Activated CD8-positive, alpha-beta T cell treated with anti-CD3 and anti-CD28 coated beads, Interleukin-2, amount 10 ng/mL, durations not matched to agents 7 days and 5 days (primary cell): Measurements from ENCODE around the gene DHX57. TPM values are rescaled to one million over a fixed set of nuclear protein-coding genes. Genes with fewer than 3 reads are reported as not detected.
"Not testable (repeated sequence)": the region's sequence is repeated elsewhere in the genome, so short reads cannot be mapped to it uniquely, and the experiment has no call there.

Experiments used
- ATAC-seq: fragments of 150-1000 bp; cut with Tn5 transposase; one replicate; pipeline ENCODE4 v1.10.0; 2021; ENCODE audit warnings: moderate library complexity
- CTCF ChIA-PET: fragments of 350-600 bp; sonication (Branson Sonifier 250); formaldehyde crosslinking; loops from one replicate; lab custom pipeline; 2021; ENCODE audit warnings: antibody characterized with exemption; lab: Charles Lee
- POLR2A ChIA-PET: fragments of 350-600 bp; sonication (Branson Sonifier 250); formaldehyde crosslinking; loops from one replicate; lab custom pipeline; 2021; ENCODE audit warnings: antibody characterized with exemption; lab: Charles Lee
- DNase-seq: peaks from one replicate; pipeline ENCODE4 v3.0.0-alpha.2; 2020
- H3K27ac Mint-ChIP-seq: one replicate; pipeline ENCODE4 v1.8.0; 2021; ENCODE audit warnings: mild to moderate bottlenecking, mixed read lengths
- H3K27me3 Mint-ChIP-seq: one replicate; pipeline ENCODE4 v1.8.0; 2021; ENCODE audit warnings: low read depth, mixed read lengths
- H3K36me3 Mint-ChIP-seq: one replicate; pipeline ENCODE4 v1.8.0; 2021; ENCODE audit warnings: low read depth, mixed read lengths
- H3K4me1 Mint-ChIP-seq: one replicate; pipeline ENCODE4 v1.8.0; 2021; ENCODE audit warnings: low read depth, mixed read lengths
- H3K4me3 Mint-ChIP-seq: one replicate; pipeline ENCODE4 v1.8.0; 2021; ENCODE audit warnings: mild to moderate bottlenecking, mixed read lengths
- H3K9me3 Mint-ChIP-seq: one replicate; pipeline ENCODE4 v1.8.0; 2022; ENCODE audit warnings: mixed read lengths; ENCODE audit not compliant: insufficient read depth
- total RNA-seq, 2 experiments: library from RNA; stranded (reverse); gene quantifications; one replicate each; pipeline ENCODE4 v1.2.3, GENCODE V29; 2021

Gene DHX57
- total RNA-seq, 2 experiments from 2014 or later: 13.4 to 15.3 TPM

DNA sequence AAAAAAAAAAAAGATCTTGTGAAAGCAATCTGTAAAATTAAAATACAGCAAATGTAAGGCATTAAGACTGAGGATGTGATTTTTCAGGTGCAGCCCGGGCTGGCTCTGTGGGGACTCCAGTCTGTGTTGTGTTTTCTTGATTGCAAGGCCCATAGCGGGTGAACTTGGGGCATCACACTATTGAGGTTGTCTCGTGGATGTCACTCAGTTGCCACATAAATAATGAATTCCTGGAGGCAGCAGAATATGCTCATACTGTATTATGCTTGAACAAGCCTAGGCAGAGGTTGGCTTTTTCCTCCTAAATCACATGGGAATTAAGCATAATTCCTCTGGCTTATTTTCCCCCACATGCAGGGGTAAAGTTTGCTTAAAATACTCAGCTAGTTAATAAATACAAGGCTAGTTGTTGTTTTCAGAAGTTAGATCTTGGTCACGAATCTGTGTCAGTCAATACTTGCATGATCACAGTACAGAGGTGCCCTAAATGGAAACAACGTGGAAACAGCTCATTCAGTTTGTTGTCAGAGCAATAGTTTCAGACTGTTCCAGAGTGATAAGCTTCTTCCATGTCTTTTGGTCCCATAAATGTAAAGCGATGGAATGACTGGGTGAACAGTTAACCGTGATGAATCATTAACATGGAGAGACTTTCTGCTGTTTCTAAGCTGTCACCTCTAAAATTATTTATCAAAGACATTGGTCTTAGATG, 81.3 kb downstream of the DHX57 start:
- Mint-ChIP-seq H3K27me3 (no peaks in the 10 kb centered on the region), H3K9me3 (no peaks in the 10 kb centered on the region), H3K27ac (no peak overlapping the region), H3K4me3 (no peak overlapping the region), H3K36me3 (no peaks in the 10 kb centered on the region), H3K4me1 (no peaks in the 10 kb centered on the region)
- ChIA-PET CTCF (no interaction called here), POLR2A (no interaction called here)
- ATAC-seq (no peak), DNase-seq (no peak)

DNA sequence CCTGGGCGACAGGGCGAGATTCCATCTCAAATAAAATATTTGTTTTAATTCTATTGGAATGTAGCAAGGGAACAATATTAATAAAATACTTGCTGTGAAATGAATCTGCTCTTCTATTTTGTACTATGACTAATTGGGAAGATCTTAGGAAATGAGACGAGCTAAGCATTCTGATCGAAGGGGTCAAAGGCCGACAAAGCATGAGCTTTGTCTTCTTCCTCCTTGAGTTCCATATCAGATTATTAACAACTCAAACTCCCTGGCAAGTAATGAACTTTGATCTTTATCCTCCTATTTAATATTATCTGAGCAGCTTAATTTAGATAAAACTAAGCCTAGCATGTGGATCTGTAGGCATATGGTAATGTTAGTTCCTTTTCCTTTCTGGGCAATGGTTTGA, 82.2 kb downstream of the DHX57 start:
- H3K9me3 Mint-ChIP-seq: no peaks in the 10 kb centered on the region
- H3K36me3 Mint-ChIP-seq: no peaks in the 10 kb centered on the region
- no peak overlapping the region for H3K4me3 Mint-ChIP-seq
- ChIA-PET CTCF (no interaction called here), POLR2A (interaction anchor here (1.4 kb wide), 1 partner anchor 42 kb away, joined by 4 read pairs; the partner anchor contains the start of gene SRSF7)
- H3K4me1 Mint-ChIP-seq: no peaks in the 10 kb centered on the region
- ATAC-seq (no peak), DNase-seq (no peak)
- H3K27me3 Mint-ChIP-seq: no peaks in the 10 kb centered on the region
- no peak overlapping the region for H3K27ac Mint-ChIP-seq

DNA sequence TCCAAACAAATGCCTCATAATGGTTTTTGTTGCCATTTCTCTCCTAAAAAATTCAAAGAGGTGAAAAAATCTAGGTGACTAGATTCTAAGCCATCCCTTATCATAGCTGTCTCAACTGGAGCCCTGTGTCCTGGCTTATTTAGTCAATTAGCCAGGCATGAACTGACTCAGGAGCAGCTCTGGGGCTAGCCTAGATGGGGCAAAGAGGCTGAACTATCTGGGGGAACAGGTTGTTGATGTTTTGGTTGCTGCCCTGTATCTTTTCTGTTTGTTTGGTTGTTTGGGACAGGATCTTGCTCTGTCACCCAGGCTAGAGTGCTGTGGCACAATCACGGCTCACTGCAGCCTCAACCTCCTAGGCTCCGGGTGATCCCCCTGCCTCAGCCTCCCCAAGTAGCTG, 83.0 kb downstream of the DHX57 start:
- DNase-seq (no peak), ATAC-seq (no peak)
- POLR2A ChIA-PET: interaction anchor here (1.4 kb wide), 1 partner anchor 41 kb away, joined by 4 read pairs; the partner anchor contains the start of gene SRSF7
- Mint-ChIP-seq H3K27ac (no peak overlapping the region), H3K36me3 (no peaks in the 10 kb centered on the region), H3K4me3 (no peak overlapping the region), H3K9me3 (no peaks in the 10 kb centered on the region), H3K27me3 (no peaks in the 10 kb centered on the region), H3K4me1 (no peaks in the 10 kb centered on the region)
- CTCF ChIA-PET: no interaction called here

DNA sequence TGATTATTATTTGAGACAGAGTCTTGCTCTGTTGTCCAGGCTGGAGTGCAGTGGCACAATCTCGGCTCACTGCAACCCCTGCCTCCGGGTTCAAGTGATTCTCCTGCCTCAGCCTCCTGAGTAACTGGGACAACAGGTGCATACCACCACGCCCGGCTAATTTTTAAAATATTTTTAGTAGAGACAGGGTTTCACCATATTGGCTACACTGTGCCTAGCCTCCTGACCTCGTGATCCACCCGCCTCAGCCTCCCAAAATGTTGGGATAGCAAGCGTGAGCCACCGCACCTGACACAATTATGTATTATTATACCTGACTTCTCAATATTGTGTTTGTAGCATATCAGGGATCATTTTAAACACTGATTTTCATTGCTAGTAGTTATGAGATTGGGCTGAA, 83.4 kb downstream of the DHX57 start:
- H3K4me3 Mint-ChIP-seq, CTCF ChIA-PET, DNase-seq, H3K27ac Mint-ChIP-seq, H3K36me3 Mint-ChIP-seq, H3K27me3 Mint-ChIP-seq, H3K4me1 Mint-ChIP-seq, H3K9me3 Mint-ChIP-seq, ATAC-seq: not testable (repeated sequence)
- POLR2A ChIA-PET: interaction anchor here (1.4 kb wide), 1 partner anchor 41 kb away, joined by 4 read pairs; the partner anchor contains the start of gene SRSF7

DNA sequence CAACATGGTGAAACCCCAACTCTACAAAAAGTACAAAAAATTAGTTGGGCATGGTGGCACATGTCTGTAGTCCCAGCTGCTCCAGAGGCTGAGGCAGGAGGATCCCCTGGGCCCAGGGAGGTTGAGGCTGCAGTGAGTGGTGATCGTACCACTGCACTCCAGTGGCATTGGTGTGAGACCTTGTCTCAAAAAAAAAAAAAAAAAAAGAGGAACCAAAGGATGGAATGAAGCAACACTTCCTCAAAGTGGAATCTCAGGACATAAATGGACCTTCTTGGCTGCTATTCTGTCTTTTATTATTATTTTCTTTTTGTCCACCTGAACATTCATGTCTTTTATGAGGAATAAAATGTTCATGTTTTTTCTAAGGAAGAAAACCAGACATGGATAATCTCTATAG, 84.0 kb downstream of the DHX57 start:
- CTCF ChIA-PET: no interaction called here
- no peak for ATAC-seq

GRCh38 chr2:38789691-38790090, 86.0 kb downstream of the DHX57 start:
- no peak for ATAC-seq
- H3K36me3 Mint-ChIP-seq: no peaks in the 10 kb centered on the region
- ChIA-PET POLR2A (no interaction called here), CTCF (no interaction called here)
- H3K4me3 Mint-ChIP-seq: no peak overlapping the region
- DNase-seq: no peak
- H3K27ac Mint-ChIP-seq: no peak overlapping the region
- no peaks in the 10 kb centered on the region for H3K4me1 Mint-ChIP-seq
- H3K9me3 Mint-ChIP-seq: no peaks in the 10 kb centered on the region
- H3K27me3 Mint-ChIP-seq: no peaks in the 10 kb centered on the region

More for the DNA sequence above, 84.0 kb downstream of the DHX57 start:
- Mint-ChIP-seq H3K36me3 (no peaks in the 10 kb centered on the region), H3K4me1 (no peaks in the 10 kb centered on the region), H3K4me3 (no peak overlapping the region), H3K9me3 (no peaks in the 10 kb centered on the region), H3K27me3 (no peaks in the 10 kb centered on the region), H3K27ac (no peak overlapping the region)
- POLR2A ChIA-PET: no interaction called here
- no peak for DNase-seq

GRCh38 chr2:38788306-38788705, 87.4 kb downstream of the DHX57 start:
- no peak for DNase-seq
- ChIA-PET CTCF (interaction anchor here (0.7 kb wide), 1 partner anchor 21 kb away, joined by 3 read pairs; no protein-coding TSS in a partner anchor), POLR2A (no interaction called here)
- H3K27ac Mint-ChIP-seq: no peak overlapping the region
- no peak for ATAC-seq
- H3K4me1 Mint-ChIP-seq: no peaks in the 10 kb centered on the region
- H3K4me3 Mint-ChIP-seq: no peak overlapping the region
- H3K9me3 Mint-ChIP-seq: no peaks in the 10 kb centered on the region
- H3K27me3 Mint-ChIP-seq: no peaks in the 10 kb centered on the region
- no peaks in the 10 kb centered on the region for H3K36me3 Mint-ChIP-seq

GRCh38 chr2:38783586-38783985, 92.1 kb downstream of the DHX57 start:
- Mint-ChIP-seq H3K27ac (no peak overlapping the region), H3K36me3 (peaks cover 8% of the 10 kb centered on the region), H3K9me3 (no peaks in the 10 kb centered on the region), H3K4me3 (no peak overlapping the region), H3K4me1 (peaks cover 7% of the 10 kb centered on the region), H3K27me3 (no peaks in the 10 kb centered on the region)
- DNase-seq (no peak), ATAC-seq (no peak)
- CTCF ChIA-PET: interaction anchor here (1.1 to 1.9 kb wide), 2 partner anchors 51 to 202 kb away, joined by 3 to 5 read pairs; no protein-coding TSS in a partner anchor
- POLR2A ChIA-PET: interaction anchor here (1.2 kb wide), 1 partner anchor 32 kb away, joined by 3 read pairs; the partner anchor contains the start of gene SRSF7

DNA sequence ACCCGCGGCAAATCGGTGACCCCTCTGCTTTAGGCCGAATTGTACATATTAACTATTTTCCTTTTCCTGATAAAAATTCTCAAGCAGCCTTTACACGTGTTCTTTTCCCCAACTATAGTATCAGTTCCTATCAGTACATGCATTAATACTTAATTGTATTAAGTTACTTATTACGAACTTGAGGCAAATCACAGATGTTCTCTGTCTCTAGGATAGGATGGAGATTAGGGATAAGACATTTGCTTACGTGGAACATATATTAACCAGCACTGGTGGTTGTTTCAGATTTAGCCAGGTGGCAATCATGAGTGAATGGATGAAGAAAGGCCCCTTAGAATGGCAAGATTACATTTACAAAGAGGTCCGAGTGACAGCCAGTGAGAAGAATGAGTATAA, 97.0 kb downstream of the DHX57 start:
- peak overlapping the region; percentile 94 for H3K4me3 Mint-ChIP-seq
- POLR2A ChIA-PET: interaction anchor here (1.4 to 1.8 kb wide), 2 partner anchors 28 to 35 kb away, joined by 3 to 15 read pairs; partner anchors contain the start of gene SRSF7
- DNase-seq (no peak), ATAC-seq (no peak)
- CTCF ChIA-PET: interaction anchor here (1.5 kb wide), 1 partner anchor 197 kb away, joined by 5 read pairs; no protein-coding TSS in a partner anchor
- peaks cover 13% of the 10 kb centered on the region for H3K36me3 Mint-ChIP-seq
- peak overlapping the region; percentile 93 for H3K27ac Mint-ChIP-seq
- H3K4me1 Mint-ChIP-seq: peaks cover 18% of the 10 kb centered on the region
- H3K27me3 Mint-ChIP-seq: peaks cover 15% of the 10 kb centered on the region
- H3K9me3 Mint-ChIP-seq: no peaks in the 10 kb centered on the region

DNA sequence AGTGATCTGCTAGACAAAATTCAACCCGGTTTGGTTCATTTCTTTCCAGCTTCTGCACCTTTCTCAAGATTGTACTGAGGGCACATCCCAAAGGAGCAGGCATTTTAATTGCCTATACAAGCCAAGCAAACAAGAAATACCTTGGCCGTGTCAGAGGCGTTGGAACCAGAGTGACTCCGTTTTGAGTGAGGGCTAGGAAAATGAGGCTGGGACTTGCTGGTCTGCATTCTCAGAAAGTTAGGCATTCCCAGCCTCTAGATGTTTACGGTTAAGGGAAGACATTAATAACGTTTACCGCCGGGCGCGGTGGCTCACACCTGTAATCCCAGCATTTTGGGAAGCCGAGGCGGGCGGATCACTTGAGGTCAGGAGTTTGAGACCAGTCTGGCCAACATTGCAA, 99.2 kb downstream of the DHX57 start:
- ChIA-PET POLR2A (interaction anchor here (0.7 to 2.5 kb wide), 2 partner anchors 26 to 29 kb away, joined by 5 to 23 read pairs; partner anchors contain the start of gene SRSF7), CTCF (no interaction called here)
- H3K9me3 Mint-ChIP-seq: no peaks in the 10 kb centered on the region
- DNase-seq (no peak), ATAC-seq (no peak)
- peaks cover 18% of the 10 kb centered on the region for H3K4me1 Mint-ChIP-seq
- H3K36me3 Mint-ChIP-seq: peaks cover 10% of the 10 kb centered on the region
- peak overlapping the region; percentile 25 for H3K4me3 Mint-ChIP-seq
- peaks cover 15% of the 10 kb centered on the region for H3K27me3 Mint-ChIP-seq
- no peak overlapping the region for H3K27ac Mint-ChIP-seq

- Mint-ChIP-seq H3K27ac (no peak overlapping the region), H3K4me1 (peaks cover 18% of the 10 kb centered on the region), H3K36me3 (peaks cover 5% of the 10 kb centered on the region), H3K4me3 (no peak overlapping the region), H3K9me3 (no peaks in the 10 kb centered on the region), H3K27me3 (peaks cover 15% of the 10 kb centered on the region)
- POLR2A ChIA-PET: interaction anchor here (0.7 to 2.5 kb wide), 2 partner anchors 25 to 28 kb away, joined by 5 to 23 read pairs; partner anchors contain the start of gene SRSF7
- CTCF ChIA-PET: interaction anchor here (1.4 kb wide), 1 partner anchor 59 kb away, joined by 4 read pairs; no protein-coding TSS in a partner anchor
- ATAC-seq (no peak), DNase-seq (no peak)
Measured at GRCh38 chr2:38775921-38776225, 99.9 kb downstream of the DHX57 start.
